ENCODE data around the gene GBX1.

Gene GBX1

DNA sequence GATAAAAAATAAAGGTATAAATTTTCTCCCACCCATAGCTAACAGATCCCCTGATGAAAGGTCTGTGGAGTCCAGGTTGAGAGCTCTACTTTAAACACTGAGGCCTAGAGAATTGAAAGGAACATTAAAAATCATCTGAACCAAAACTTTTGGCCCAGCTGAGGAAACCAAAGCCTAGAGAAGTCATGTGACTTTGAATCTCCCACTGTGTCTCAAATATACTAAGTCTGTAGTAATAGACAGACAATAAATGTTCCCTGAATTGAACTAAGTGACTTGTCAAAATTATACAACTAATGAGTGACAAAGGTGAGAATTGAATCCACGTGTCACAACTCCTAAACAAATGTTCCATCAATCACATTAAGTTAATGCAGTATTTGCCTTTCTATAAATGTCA is 5.7 kb downstream of the GBX1 start:
- Histone ChIP-seq H2AFZ (no peak overlapping the region), H3K4me1 (no peaks in the 10 kb centered on the region), H3K36me3 (ENCODE audit: control insufficient read depth, insufficient read depth, low read length) (no peaks in the 10 kb centered on the region), H3K4me2 (ENCODE audit: low read length) (no peak overlapping the region), H3K9ac (no peak overlapping the region), H3K4me3 (ENCODE audit: low read depth, low read length) (no peak overlapping the region), H3K79me2 (no peaks in the 10 kb centered on the region), H3K9me3 (ENCODE audit: control insufficient read depth, low read length) (no peaks in the 10 kb centered on the region), H3K27me3 (ENCODE audit: control insufficient read depth, insufficient read depth, low read length) (no peaks in the 10 kb centered on the region), H3K27ac (no peak overlapping the region)
- TF ChIP-seq, protein P1, sequence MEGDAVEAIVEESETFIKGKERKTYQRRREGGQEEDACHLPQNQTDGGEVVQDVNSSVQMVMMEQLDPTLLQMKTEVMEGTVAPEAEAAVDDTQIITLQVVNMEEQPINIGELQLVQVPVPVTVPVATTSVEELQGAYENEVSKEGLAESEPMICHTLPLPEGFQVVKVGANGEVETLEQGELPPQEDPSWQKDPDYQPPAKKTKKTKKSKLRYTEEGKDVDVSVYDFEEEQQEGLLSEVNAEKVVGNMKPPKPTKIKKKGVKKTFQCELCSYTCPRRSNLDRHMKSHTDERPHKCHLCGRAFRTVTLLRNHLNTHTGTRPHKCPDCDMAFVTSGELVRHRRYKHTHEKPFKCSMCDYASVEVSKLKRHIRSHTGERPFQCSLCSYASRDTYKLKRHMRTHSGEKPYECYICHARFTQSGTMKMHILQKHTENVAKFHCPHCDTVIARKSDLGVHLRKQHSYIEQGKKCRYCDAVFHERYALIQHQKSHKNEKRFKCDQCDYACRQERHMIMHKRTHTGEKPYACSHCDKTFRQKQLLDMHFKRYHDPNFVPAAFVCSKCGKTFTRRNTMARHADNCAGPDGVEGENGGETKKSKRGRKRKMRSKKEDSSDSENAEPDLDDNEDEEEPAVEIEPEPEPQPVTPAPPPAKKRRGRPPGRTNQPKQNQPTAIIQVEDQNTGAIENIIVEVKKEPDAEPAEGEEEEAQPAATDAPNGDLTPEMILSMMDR (IDR thresholded peaks at IDR 0.05): no peak

DNA sequence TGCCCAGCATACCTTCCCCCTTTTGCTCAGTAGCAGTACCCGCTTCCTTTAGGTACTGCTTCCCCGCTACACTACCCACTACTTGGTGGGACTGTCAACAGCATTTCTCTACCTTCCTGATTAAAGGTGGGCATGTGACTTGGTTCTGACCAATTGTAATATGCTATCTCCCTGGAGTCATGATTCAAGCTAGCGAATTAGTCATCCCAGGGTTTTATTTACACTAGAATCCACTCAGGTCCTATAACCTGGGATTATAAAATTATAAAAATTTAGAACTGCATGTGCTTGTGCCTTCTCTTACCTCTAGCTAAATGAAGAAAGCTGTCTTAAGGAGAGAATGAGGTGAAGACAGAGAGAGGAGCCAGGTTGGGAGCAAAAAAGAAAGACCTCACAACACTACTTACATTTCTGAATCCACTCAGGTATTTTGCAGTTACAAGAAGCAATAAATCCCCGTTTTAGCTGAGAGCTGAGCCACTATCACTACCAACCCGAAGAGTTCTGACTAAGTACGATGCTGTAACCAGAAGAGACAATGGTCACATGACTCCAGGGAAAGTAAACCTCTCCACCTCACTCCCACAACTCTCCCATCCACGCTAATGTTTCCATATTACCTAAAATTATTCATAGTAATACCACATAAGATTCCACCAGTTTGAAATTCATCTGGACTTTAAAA is 9.7 kb downstream of the GBX1 start:
- no peaks in the 10 kb centered on the region for H3K36me3 ChIP-seq (ENCODE audit: control insufficient read depth, insufficient read depth, low read length)
- H3K9ac ChIP-seq: no peak overlapping the region
- H3K27ac ChIP-seq: no peak overlapping the region
- no peaks in the 10 kb centered on the region for H3K27me3 ChIP-seq (ENCODE audit: control insufficient read depth, insufficient read depth, low read length)
- no peak overlapping the region for H2AFZ ChIP-seq
- H3K9me3 ChIP-seq (ENCODE audit: control insufficient read depth, low read length): no peaks in the 10 kb centered on the region
- no peak overlapping the region for H3K4me3 ChIP-seq (ENCODE audit: low read depth, low read length)
- no peaks in the 10 kb centered on the region for H3K4me1 ChIP-seq
- H3K4me2 ChIP-seq (ENCODE audit: low read length): no peak overlapping the region
- H3K79me2 ChIP-seq: no peaks in the 10 kb centered on the region
- TF ChIP-seq, protein P1 (IDR thresholded peaks at IDR 0.05): no peak

DNA sequence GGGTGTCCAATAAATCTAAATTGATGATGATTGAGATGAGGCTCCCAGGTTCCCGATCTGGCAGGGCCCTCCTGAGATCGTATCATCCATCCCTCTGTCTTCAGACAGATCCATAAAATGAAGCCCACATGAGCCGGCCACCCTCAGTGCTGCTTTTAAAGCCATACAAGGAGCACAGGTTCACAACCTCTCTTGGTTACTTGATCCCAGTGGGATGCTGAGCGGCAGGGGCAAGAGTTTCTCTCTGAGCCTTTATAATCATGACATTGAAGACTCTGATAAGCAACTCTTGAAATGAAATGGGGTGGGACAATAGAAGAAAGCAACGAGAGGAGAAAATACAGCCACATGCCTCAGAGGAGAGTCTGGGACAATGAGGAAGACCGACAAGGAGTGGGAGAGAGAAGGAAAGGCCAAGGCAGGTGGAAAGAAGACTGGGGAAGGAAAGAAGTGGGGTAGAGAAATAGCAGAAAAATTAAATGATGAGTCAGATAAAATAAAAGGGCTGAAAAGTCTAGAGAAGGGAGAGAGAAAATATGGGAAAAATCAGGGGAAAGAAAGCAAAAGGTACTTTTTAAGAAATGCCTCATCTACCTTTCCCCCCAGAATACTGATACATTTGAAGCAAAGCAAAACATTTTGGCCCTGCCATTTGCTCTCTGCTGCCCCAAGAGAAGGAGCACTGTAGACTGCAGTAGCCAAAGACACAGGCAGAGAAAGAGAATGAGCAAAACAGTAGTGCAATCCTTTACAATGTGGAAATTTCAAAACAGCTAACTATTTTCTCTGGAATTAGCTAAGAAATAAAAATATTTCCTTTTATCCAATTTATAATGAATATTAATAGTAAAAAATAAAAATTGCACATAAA is 14.6 kb downstream of the GBX1 start:
- Histone ChIP-seq H3K4me2 (ENCODE audit: low read length) (no peak overlapping the region), H3K27me3 (ENCODE audit: control insufficient read depth, insufficient read depth, low read length) (no peaks in the 10 kb centered on the region), H3K4me3 (ENCODE audit: low read depth, low read length) (no peak overlapping the region), H3K9me3 (ENCODE audit: control insufficient read depth, low read length) (no peaks in the 10 kb centered on the region), H3K36me3 (ENCODE audit: control insufficient read depth, insufficient read depth, low read length) (no peaks in the 10 kb centered on the region), H3K4me1 (peaks cover 3% of the 10 kb centered on the region), H3K79me2 (no peaks in the 10 kb centered on the region), H2AFZ (no peak overlapping the region), H3K27ac (no peak overlapping the region), H3K9ac (no peak overlapping the region)
- TF ChIP-seq, protein P1 (IDR thresholded peaks at IDR 0.05): no peak

DNA sequence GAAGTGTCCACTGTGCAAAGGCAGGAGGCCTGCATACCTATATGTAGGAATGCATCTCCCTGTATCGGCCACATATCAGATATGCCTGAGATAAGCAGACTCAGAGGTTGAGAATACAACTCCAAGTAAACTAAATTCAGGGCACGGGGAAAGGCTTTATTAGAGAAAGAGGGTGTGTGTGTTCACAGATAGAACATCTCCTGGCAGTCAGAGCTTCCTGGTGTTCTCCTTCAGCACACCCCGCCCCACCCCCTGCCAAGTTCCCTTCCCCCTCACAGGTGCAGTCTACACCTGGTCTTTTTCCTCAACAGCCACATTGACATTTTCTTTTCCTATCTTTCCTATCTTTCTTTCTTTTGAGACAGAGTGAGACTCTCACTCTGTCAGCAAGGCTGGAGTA is 17.1 kb downstream of the GBX1 start:
- no peaks in the 10 kb centered on the region for H3K9me3 ChIP-seq (ENCODE audit: control insufficient read depth, low read length)
- H3K27ac ChIP-seq: no peak overlapping the region
- no peaks in the 10 kb centered on the region for H3K79me2 ChIP-seq
- no peak overlapping the region for H3K9ac ChIP-seq
- no peak overlapping the region for H2AFZ ChIP-seq
- TF ChIP-seq, protein P1 (IDR thresholded peaks at IDR 0.05): no peak
- no peaks in the 10 kb centered on the region for H3K36me3 ChIP-seq (ENCODE audit: control insufficient read depth, insufficient read depth, low read length)
- no peak overlapping the region for H3K4me3 ChIP-seq (ENCODE audit: low read depth, low read length)
- peaks cover 3% of the 10 kb centered on the region for H3K4me1 ChIP-seq
- H3K4me2 ChIP-seq (ENCODE audit: low read length): no peak overlapping the region
- H3K27me3 ChIP-seq (ENCODE audit: control insufficient read depth, insufficient read depth, low read length): no peaks in the 10 kb centered on the region

Measured in parathyroid adenoma (tissue), 2 donors.